Common myeloid progenitor, CD34-positive (primary cell): ENCODE data around the gene TACC2.

Experiments used
- CTCF ChIA-PET: fragments of 350-600 bp; sonication (Branson Sonifier 250); formaldehyde crosslinking; loops from one replicate; lab custom pipeline; 2021; ENCODE audit warnings: antibody characterized with exemption; lab: Charles Lee
- POLR2A ChIA-PET: fragments of 350-600 bp; sonication (Branson Sonifier 250); formaldehyde crosslinking; loops from one replicate; lab custom pipeline; 2021; ENCODE audit warnings: antibody characterized with exemption; lab: Charles Lee
- DNase-seq, 3 donors: peaks; one replicate each; pipeline versions ENCODE4 v3.0.0 to v3.0.0-alpha.2; 2013
- H3K27ac ChIP-seq, 2 experiments: 1 replicate in 1 of 2; 2 replicates in 1 of 2; pipeline ENCODE4 v1.7.0; 2013; ENCODE audit warnings: inconsistent platforms in 2 of 2, low read length in 2 of 2, mild to moderate bottlenecking in 2 of 2, low read depth in 1 of 2, moderate library complexity in 1 of 2; ENCODE audit not compliant: severe bottlenecking in 2 of 2, insufficient read depth in 1 of 2, poor library complexity in 1 of 2
- H3K27me3 ChIP-seq, 5 experiments: replicated peaks in 2 of 5; 1 replicate in 3 of 5; 2 replicates in 2 of 5; pipeline versions ENCODE4 v1.6.1 to v1.7.0; 2013; ENCODE audit warnings: low read length in 4 of 5, mild to moderate bottlenecking in 2 of 5, moderate library complexity in 2 of 5, inconsistent platforms in 1 of 5; ENCODE audit not compliant: insufficient read depth in 5 of 5, control insufficient read depth in 4 of 5
- H3K36me3 ChIP-seq, 4 experiments: 1 replicate in 2 of 4; 2 replicates in 2 of 4; pipeline versions ENCODE4 v1.6.1 to v1.7.0; 2013; ENCODE audit warnings: low read length in 3 of 4, control low read depth in 1 of 4, mild to moderate bottlenecking in 1 of 4; ENCODE audit not compliant: control insufficient read depth in 4 of 4, insufficient read depth in 4 of 4
- H3K4me1 ChIP-seq, 4 experiments: 1 replicate in 3 of 4; 2 replicates in 1 of 4; pipeline versions ENCODE4 v1.6.1 to v1.7.1; 2013; ENCODE audit warnings: low read length in 3 of 4, mild to moderate bottlenecking in 3 of 4, control low read depth in 1 of 4, inconsistent platforms in 1 of 4, moderate library complexity in 1 of 4; ENCODE audit not compliant: control insufficient read depth in 4 of 4, insufficient read depth in 4 of 4; ENCODE audit errors: control extremely low read depth in 1 of 4
- H3K4me3 ChIP-seq, 7 experiments: 1 replicate in 4 of 7; 2 replicates in 3 of 7; pipeline versions ENCODE4 v1.5.1 to v1.7.0; 2013; ENCODE audit warnings: mild to moderate bottlenecking in 7 of 7, low read length in 6 of 7, moderate library complexity in 6 of 7, inconsistent platforms in 2 of 7, low read depth in 2 of 7, control low read depth in 1 of 7; ENCODE audit not compliant: insufficient read depth in 4 of 7, control insufficient read depth in 1 of 7; ENCODE audit errors: extremely low read depth in 1 of 7
- H3K9me3 ChIP-seq, 5 experiments: 1 replicate in 4 of 5; 2 replicates in 1 of 5; pipeline versions ENCODE4 v1.6.1 to v1.7.1; 2013; ENCODE audit warnings: low read length in 4 of 5, mild to moderate bottlenecking in 2 of 5, inconsistent platforms in 1 of 5, low read depth in 1 of 5, moderate library complexity in 1 of 5; ENCODE audit not compliant: control insufficient read depth in 4 of 5, insufficient read depth in 2 of 5; ENCODE audit errors: control extremely low read depth in 1 of 5
- WGBS: methylation state at CpG from one replicate; pipeline ENCODE4 v1.1.5; 2013; ENCODE audit not compliant: insufficient coverage; 5-methylcytosine and 5-hydroxymethylcytosine counted together

Gene TACC2

GRCh38 chr10:122298206-122298597 lies 309.2 kb downstream of the TACC2 start:
- POLR2A ChIA-PET, result no interaction called here
- WGBS, result 90% methylated on average over 6 of the region's 6 CpGs
- DNase-seq, result no peak
- CTCF ChIA-PET, result interaction anchor here (0.9 to 4.3 kb wide), 8 partner anchors 12 to 268 kb away, joined by 3 to 58 read pairs (median 4); no protein-coding TSS in a partner anchor
- Histone ChIP-seq H3K27ac (no peak overlapping the region), H3K4me1 (peaks cover 0 to 3% (median 0%) of the 10 kb centered on the region in 4 experiments), H3K9me3 (no peaks in the 10 kb centered on the region), H3K27me3 (peaks cover 0 to 5% (median 0%) of the 10 kb centered on the region in 5 experiments), H3K36me3 (no peaks in the 10 kb centered on the region), H3K4me3 (no peak overlapping the region)

- Histone ChIP-seq H3K27ac (no peak overlapping the region), H3K9me3 (no peaks in the 10 kb centered on the region), H3K4me1 (peaks cover 0 to 3% (median 0%) of the 10 kb centered on the region in 4 experiments), H3K4me3 (peak overlapping the region in 2 of 7 experiments; percentile 36 to 45), H3K36me3 (no peaks in the 10 kb centered on the region), H3K27me3 (peaks cover 0 to 5% (median 0%) of the 10 kb centered on the region in 5 experiments)
- WGBS, result 39% methylated on average over 11 of the region's 15 CpGs
- DNase-seq, result peak; percentile 61 to 84 (median 79)
- ChIA-PET CTCF (interaction anchor here (0.5 to 4.3 kb wide), 15 partner anchors 11 to 267 kb away, joined by 3 to 58 read pairs (median 4); no protein-coding TSS in a partner anchor), POLR2A (no interaction called here)
Measured at GRCh38 chr10:122298598-122299301, 309.8 kb downstream of the TACC2 start.

- H3K9me3 ChIP-seq, result no peaks in the 10 kb centered on the region
- ChIA-PET CTCF (interaction anchor here (0.5 to 4.3 kb wide), 13 partner anchors 10 to 266 kb away, joined by 3 to 58 read pairs (median 4); no protein-coding TSS in a partner anchor), POLR2A (no interaction called here)
- no peaks in the 10 kb centered on the region for H3K36me3 ChIP-seq
- peaks cover 0 to 5% (median 0%) of the 10 kb centered on the region in 5 experiments for H3K27me3 ChIP-seq
- WGBS, result 96% methylated on average over 13 of the region's 14 CpGs
- H3K4me3 ChIP-seq, result no peak overlapping the region
- H3K4me1 ChIP-seq, result peaks cover 0 to 3% (median 0%) of the 10 kb centered on the region in 4 experiments
- no peak overlapping the region for H3K27ac ChIP-seq
- DNase-seq, result no peak
Measured at GRCh38 chr10:122299423-122300075, 310.6 kb downstream of the TACC2 start.

- H3K27me3 ChIP-seq, result peaks cover 0 to 5% (median 0%) of the 10 kb centered on the region in 5 experiments
- peak; percentile 12 to 54 (median 35) for DNase-seq
- H3K4me1 ChIP-seq, result peaks cover 0 to 3% (median 0%) of the 10 kb centered on the region in 4 experiments
- H3K36me3 ChIP-seq, result no peaks in the 10 kb centered on the region
- CTCF ChIA-PET, result interaction anchor here (2.2 kb wide), 1 partner anchor 133 kb away, joined by 17 read pairs; no protein-coding TSS in a partner anchor
- POLR2A ChIA-PET, result no interaction called here
- no peak overlapping the region for H3K27ac ChIP-seq
- no peak overlapping the region for H3K4me3 ChIP-seq
- H3K9me3 ChIP-seq, result peaks cover 0 to 3% (median 0%) of the 10 kb centered on the region in 5 experiments
- WGBS, result 47% methylated on average over 6 of the region's 12 CpGs
Measured at GRCh38 chr10:122301055-122301810, 312.3 kb downstream of the TACC2 start.

- POLR2A ChIA-PET, result no interaction called here
- no peak for DNase-seq
- WGBS, result 100% methylated on average over 3 of the region's 7 CpGs
- Histone ChIP-seq H3K4me3 (no peak overlapping the region), H3K36me3 (no peaks in the 10 kb centered on the region), H3K9me3 (peaks cover 0 to 3% (median 0%) of the 10 kb centered on the region in 5 experiments), H3K27ac (no peak overlapping the region), H3K27me3 (peaks cover 0 to 5% (median 0%) of the 10 kb centered on the region in 5 experiments), H3K4me1 (peaks cover 0 to 3% (median 0%) of the 10 kb centered on the region in 4 experiments)
- CTCF ChIA-PET, result interaction anchor here (2.2 kb wide), 1 partner anchor 133 kb away, joined by 17 read pairs; no protein-coding TSS in a partner anchor
Measured at GRCh38 chr10:122301811-122302115, 312.8 kb downstream of the TACC2 start.

GRCh38 chr10:122302315-122302714 lies 313.4 kb downstream of the TACC2 start:
- CTCF ChIA-PET, result interaction anchor here (2.2 kb wide), 1 partner anchor 132 kb away, joined by 17 read pairs; no protein-coding TSS in a partner anchor
- H3K4me3 ChIP-seq, result no peak overlapping the region
- POLR2A ChIA-PET, result no interaction called here
- H3K27me3 ChIP-seq, result peaks cover 0 to 4% (median 0%) of the 10 kb centered on the region in 5 experiments
- no peak overlapping the region for H3K27ac ChIP-seq
- H3K36me3 ChIP-seq, result no peaks in the 10 kb centered on the region
- 94% methylated on average over 4 of the region's 4 CpGs for WGBS
- H3K9me3 ChIP-seq, result peaks cover 0 to 3% (median 0%) of the 10 kb centered on the region in 5 experiments
- peaks cover 0 to 3% (median 0%) of the 10 kb centered on the region in 4 experiments for H3K4me1 ChIP-seq
- DNase-seq, result no peak
